HG03196 (cell line): Measurements from ENCODE around the gene ABR.
"Not testable (repeated sequence)": the region's sequence is repeated elsewhere in the genome, so short reads cannot be mapped to it uniquely, and the experiment has no call there.

Source experiments
- ATAC-seq: cut with Tn5 transposase; IDR thresholded peaks from one replicate; pipeline ENCODE4 v1.9.1; 2021; ENCODE audit not compliant: unreplicated experiment

The ABR gene

GRCh38 chr17:1174263-1174880 lies 5.4 kb downstream of the ABR start:
- ATAC-seq = no peak

GRCh38 chr17:1173432-1174262 lies 6.1 kb downstream of the ABR start:
- ATAC-seq = no peak

- no peak for ATAC-seq
These were observed 7.8 kb downstream of the ABR start for GRCh38 chr17:1171953-1172352.

GRCh38 chr17:1170739-1171138 lies 9.0 kb downstream of the ABR start:
- no peak for ATAC-seq

GRCh38 chr17:1169929-1170312 lies 9.9 kb downstream of the ABR start:
- ATAC-seq = no peak

- ATAC-seq = no peak
These were observed 10.4 kb downstream of the ABR start for GRCh38 chr17:1169221-1169928.

- no peak for ATAC-seq
These were observed 11.1 kb downstream of the ABR start for GRCh38 chr17:1168533-1169220.

GRCh38 chr17:1166276-1166675 lies 13.5 kb downstream of the ABR start:
- no peak for ATAC-seq

GRCh38 chr17:1165836-1166235 lies 13.9 kb downstream of the ABR start:
- no peak for ATAC-seq

- ATAC-seq = no peak
These were observed 14.7 kb downstream of the ABR start for GRCh38 chr17:1164935-1165556.

GRCh38 chr17:1162116-1162855 lies 17.5 kb downstream of the ABR start:
- no peak for ATAC-seq

GRCh38 chr17:1160591-1161390 lies 19.0 kb downstream of the ABR start:
- ATAC-seq = no peak

- ATAC-seq = no peak
These were observed 20.2 kb downstream of the ABR start for GRCh38 chr17:1159431-1160180.

GRCh38 chr17:1158879-1159278 lies 20.9 kb downstream of the ABR start:
- ATAC-seq = no peak

GRCh38 chr17:1156864-1157263 lies 22.9 kb downstream of the ABR start:
- no peak for ATAC-seq

GRCh38 chr17:1154704-1155103 lies 25.1 kb downstream of the ABR start:
- no peak for ATAC-seq

GRCh38 chr17:1153795-1154546 lies 25.8 kb downstream of the ABR start:
- no peak for ATAC-seq

- ATAC-seq = not testable (repeated sequence)
These were observed 27.2 kb downstream of the ABR start for GRCh38 chr17:1152582-1152981.
